Neuronal stem cell (in vitro differentiated cells): ENCODE results near the gene POU3F3.

Experiments used
- DNase-seq: peaks from one replicate; pipeline ENCODE4 v3.0.0-alpha.2; 2013; ENCODE audit warnings: low spot score
- H2AFZ ChIP-seq: one replicate; pipeline ENCODE4 v1.6.1; 2013; ENCODE audit warnings: mild to moderate bottlenecking, low read length, inconsistent platforms
- H2AK5ac ChIP-seq: 2 replicates; pipeline ENCODE4 v1.6.1; 2013; ENCODE audit warnings: low read depth, mild to moderate bottlenecking, inconsistent platforms, low read length, moderate library complexity, mixed read lengths
- H2BK120ac ChIP-seq: 2 replicates; pipeline ENCODE4 v1.6.1; 2013; ENCODE audit warnings: low read depth, mild to moderate bottlenecking, inconsistent platforms, low read length, moderate library complexity, mixed read lengths
- H2BK12ac ChIP-seq: one replicate; pipeline ENCODE4 v1.6.1; 2013; ENCODE audit warnings: low read length, inconsistent platforms
- H2BK15ac ChIP-seq: 2 replicates; pipeline ENCODE4 v1.6.1; 2013; ENCODE audit warnings: mild to moderate bottlenecking, low read length, inconsistent platforms, mixed read lengths
- H2BK5ac ChIP-seq: one replicate; pipeline ENCODE4 v1.6.1; 2013; ENCODE audit warnings: inconsistent platforms, mild to moderate bottlenecking, low read length, moderate library complexity
- H3K14ac ChIP-seq: one replicate; pipeline ENCODE4 v1.6.1; 2013; ENCODE audit warnings: low read length, inconsistent platforms
- H3K18ac ChIP-seq: 2 replicates; pipeline ENCODE4 v1.6.1; 2013; ENCODE audit warnings: low read length, inconsistent platforms
- H3K23ac ChIP-seq: 2 replicates; pipeline ENCODE4 v1.6.1; 2013; ENCODE audit warnings: low read depth, mild to moderate bottlenecking, mixed read lengths, low read length, inconsistent platforms; ENCODE audit not compliant: poor library complexity
- H3K27ac ChIP-seq: replicated peaks from 3 replicates; pipeline ENCODE4 v1.5.1; 2013; ENCODE audit warnings: low read length, inconsistent platforms
- H3K27me3 ChIP-seq, 3 experiments: 2 replicates each; pipeline ENCODE4 v1.6.1; 2013; ENCODE audit warnings: low read length in 3 of 3, mild to moderate bottlenecking in 2 of 3, inconsistent platforms in 1 of 3, low read depth in 1 of 3, mixed read lengths in 1 of 3, moderate library complexity in 1 of 3; ENCODE audit not compliant: control insufficient read depth in 3 of 3, insufficient read depth in 3 of 3
- H3K36me3 ChIP-seq, 2 donors: replicated peaks in 1 of 2; 2 replicates each; pipeline ENCODE4 v1.6.1; 2013; ENCODE audit warnings: low read length in 2 of 2; ENCODE audit not compliant: control insufficient read depth in 2 of 2, insufficient read depth in 2 of 2
- H3K4ac ChIP-seq: 2 replicates; pipeline ENCODE4 v1.6.1; 2013; ENCODE audit warnings: inconsistent platforms, mild to moderate bottlenecking, low read length, moderate library complexity
- H3K4me1 ChIP-seq, 2 donors: 1 replicate in 1 of 2; 2 replicates in 1 of 2; pipeline ENCODE4 v1.6.1; 2013; ENCODE audit warnings: low read length in 2 of 2, low read depth in 1 of 2; ENCODE audit not compliant: control insufficient read depth in 2 of 2, insufficient read depth in 1 of 2
- H3K4me2 ChIP-seq: one replicate; pipeline ENCODE4 v1.6.1; 2013; ENCODE audit warnings: mild to moderate bottlenecking, low read length, inconsistent platforms; ENCODE audit not compliant: insufficient read depth, poor library complexity, severe bottlenecking
- H3K4me3 ChIP-seq, 2 donors: 2 replicates each; pipeline ENCODE4 v1.5.1; 2013; ENCODE audit warnings: low read length in 2 of 2, mild to moderate bottlenecking in 2 of 2, inconsistent platforms in 1 of 2, moderate library complexity in 1 of 2
- H3K79me1 ChIP-seq: one replicate; pipeline ENCODE4 v1.6.1; 2013; ENCODE audit warnings: low read depth, mild to moderate bottlenecking, inconsistent platforms, low read length, moderate library complexity
- H3K9ac ChIP-seq: one replicate; pipeline ENCODE4 v1.6.1; 2013; ENCODE audit warnings: mild to moderate bottlenecking, low read depth, low read length, inconsistent platforms; ENCODE audit not compliant: poor library complexity
- H3K9me3 ChIP-seq, 2 donors: replicated peaks in 1 of 2; 2 replicates each; pipeline versions ENCODE3 to v1.6.1; 2013; ENCODE audit warnings: low read length in 2 of 2, mild to moderate bottlenecking in 2 of 2, inconsistent platforms in 1 of 2, low read depth in 1 of 2, mixed read lengths in 1 of 2, moderate library complexity in 1 of 2; ENCODE audit not compliant: control insufficient read depth in 2 of 2, insufficient read depth in 1 of 2
- H4K8ac ChIP-seq: one replicate; pipeline ENCODE4 v1.6.1; 2013; ENCODE audit warnings: low read depth, mild to moderate bottlenecking, inconsistent platforms, low read length, moderate library complexity
- H4K91ac ChIP-seq: one replicate; pipeline ENCODE4 v1.6.1; 2013; ENCODE audit warnings: low read length, low read depth, mild to moderate bottlenecking, inconsistent platforms; ENCODE audit not compliant: poor library complexity
- WGBS, 2 donors: extraction: QIAGEN DNeasy Blood & Tissue Kit; methylation state at CpG; one replicate each; pipeline ENCODE4 v1.1.7; 2013; ENCODE audit warnings: missing lambda C conversion rate in 2 of 2, mixed read lengths in 1 of 2; ENCODE audit not compliant: insufficient read length in 2 of 2, insufficient replicate concordance in 1 of 2; ENCODE audit errors: extremely low coverage in 2 of 2; 5-methylcytosine and 5-hydroxymethylcytosine counted together

The POU3F3 gene

GRCh38 chr2:104858006-104858978 is 4.4 kb downstream of the POU3F3 start:
- Histone ChIP-seq H3K4ac (no peak overlapping the region), H2AFZ (no peak overlapping the region), H3K9ac (no peak overlapping the region), H3K27me3 (peaks cover 0 to 74% (median 30%) of the 10 kb centered on the region in 3 experiments), H3K27ac (no peak overlapping the region), H2BK5ac (no peak overlapping the region), H2BK12ac (no peak overlapping the region), H3K23ac (no peak overlapping the region), H3K36me3 (peaks cover 0 to 59% of the 10 kb centered on the region in 2 donors), H4K8ac (no peak overlapping the region), H3K79me1 (no peaks in the 10 kb centered on the region), H3K14ac (no peak overlapping the region), H2BK120ac (no peak overlapping the region), H3K4me2 (no peak overlapping the region), H3K4me3 (peak overlapping the region in 1 of 2 donors; percentile 93), H2BK15ac (no peak overlapping the region), H3K9me3 (no peaks in the 10 kb centered on the region), H3K4me1 (peaks cover 4 to 6% of the 10 kb centered on the region in 2 donors), H4K91ac (no peak overlapping the region), H3K18ac (peak overlapping the region; percentile 48), H2AK5ac (no peak overlapping the region)
- DNase-seq = no peak
- no CpG with 5 or more reads among the region's 18 CpGs for WGBS, 2 donors

- Histone ChIP-seq H3K9ac (no peak overlapping the region), H2BK15ac (no peak overlapping the region), H3K4me3 (peak overlapping the region in 1 of 2 donors; percentile 93), H3K36me3 (peaks cover 0 to 60% of the 10 kb centered on the region in 2 donors), H4K91ac (no peak overlapping the region), H2BK12ac (no peak overlapping the region), H3K18ac (no peak overlapping the region), H2AFZ (no peak overlapping the region), H3K79me1 (no peaks in the 10 kb centered on the region), H3K9me3 (no peaks in the 10 kb centered on the region), H3K4ac (no peak overlapping the region), H3K14ac (no peak overlapping the region), H2BK5ac (no peak overlapping the region), H3K4me2 (no peak overlapping the region), H3K23ac (no peak overlapping the region), H3K27ac (no peak overlapping the region), H2BK120ac (no peak overlapping the region), H3K4me1 (peaks cover 9 to 10% of the 10 kb centered on the region in 2 donors), H4K8ac (no peak overlapping the region), H3K27me3 (peaks cover 0 to 82% (median 34%) of the 10 kb centered on the region in 3 experiments), H2AK5ac (no peak overlapping the region)
- no peak for DNase-seq
- no CpG with 5 or more reads among the region's 5 CpGs for WGBS, 2 donors
These were observed 5.4 kb downstream of the POU3F3 start for GRCh38 chr2:104859291-104859765.

GRCh38 chr2:104859766-104860450 is 6.0 kb downstream of the POU3F3 start:
- no peak overlapping the region for H2AFZ ChIP-seq
- no peak overlapping the region for H3K18ac ChIP-seq
- H3K9me3 ChIP-seq = no peaks in the 10 kb centered on the region
- H3K4me2 ChIP-seq = no peak overlapping the region
- H2BK12ac ChIP-seq = no peak overlapping the region
- no peak overlapping the region for H2BK5ac ChIP-seq
- H2AK5ac ChIP-seq = no peak overlapping the region
- no peak overlapping the region for H2BK120ac ChIP-seq
- no peak overlapping the region for H3K9ac ChIP-seq
- peaks cover 10 to 15% of the 10 kb centered on the region in 2 donors for H3K4me1 ChIP-seq
- H3K4ac ChIP-seq = no peak overlapping the region
- H4K91ac ChIP-seq = no peak overlapping the region
- no peak overlapping the region for H3K27ac ChIP-seq
- H4K8ac ChIP-seq = no peak overlapping the region
- no peak for DNase-seq
- H3K36me3 ChIP-seq = peaks cover 0 to 62% of the 10 kb centered on the region in 2 donors
- H3K14ac ChIP-seq = no peak overlapping the region
- no peaks in the 10 kb centered on the region for H3K79me1 ChIP-seq
- no peak overlapping the region for H3K23ac ChIP-seq
- H2BK15ac ChIP-seq = no peak overlapping the region
- H3K27me3 ChIP-seq = peaks cover 0 to 82% (median 32%) of the 10 kb centered on the region in 3 experiments
- no CpG with 5 or more reads among the region's 1 CpG for WGBS, 2 donors
- H3K4me3 ChIP-seq = peak overlapping the region in 1 of 2 donors; percentile 93

GRCh38 chr2:104860451-104860790 is 6.5 kb downstream of the POU3F3 start:
- no peak overlapping the region for H4K91ac ChIP-seq
- no peak overlapping the region for H3K14ac ChIP-seq
- H3K9ac ChIP-seq = no peak overlapping the region
- no peak overlapping the region for H2BK12ac ChIP-seq
- no peak overlapping the region for H2BK15ac ChIP-seq
- H3K79me1 ChIP-seq = no peaks in the 10 kb centered on the region
- no peak overlapping the region for H2AK5ac ChIP-seq
- no peak overlapping the region for H3K18ac ChIP-seq
- H3K27ac ChIP-seq = no peak overlapping the region
- no peak overlapping the region for H2BK5ac ChIP-seq
- no CpG with 5 or more reads among the region's 4 CpGs for WGBS, 2 donors
- peaks cover 0 to 67% of the 10 kb centered on the region in 2 donors for H3K36me3 ChIP-seq
- peak overlapping the region in 1 of 2 donors; percentile 93 for H3K4me3 ChIP-seq
- H2AFZ ChIP-seq = no peak overlapping the region
- H2BK120ac ChIP-seq = no peak overlapping the region
- H3K4ac ChIP-seq = no peak overlapping the region
- peaks cover 10 to 18% of the 10 kb centered on the region in 2 donors for H3K4me1 ChIP-seq
- peaks cover 0 to 86% (median 34%) of the 10 kb centered on the region in 3 experiments for H3K27me3 ChIP-seq
- H3K4me2 ChIP-seq = no peak overlapping the region
- no peak overlapping the region for H4K8ac ChIP-seq
- no peak for DNase-seq
- no peaks in the 10 kb centered on the region for H3K9me3 ChIP-seq
- no peak overlapping the region for H3K23ac ChIP-seq
